H9 (cell line): ENCODE results near the gene MYOM3. TPM values are rescaled to one million over a fixed set of nuclear protein-coding genes. Genes with fewer than 3 reads are reported as not detected.

Experiments
- DNase-seq: peaks from one replicate; pipeline ENCODE4 v3.0.0-alpha.2; 2017
- H2AFZ ChIP-seq: one replicate; pipeline ENCODE4 v1.6.1; 2013; ENCODE audit warnings: mild to moderate bottlenecking, low read length, control low read depth, moderate library complexity
- H2AK5ac ChIP-seq: 2 replicates; pipeline ENCODE4 v1.6.1; 2013; ENCODE audit warnings: low read length, control low read depth, mixed read lengths; ENCODE audit not compliant: insufficient read length
- H2BK120ac ChIP-seq: one replicate; pipeline ENCODE4 v1.6.1; 2013; ENCODE audit warnings: low read depth, mild to moderate bottlenecking, low read length, control low read depth, inconsistent platforms; ENCODE audit not compliant: poor library complexity, severe bottlenecking
- H2BK12ac ChIP-seq: 2 replicates; pipeline ENCODE4 v1.6.1; 2013; ENCODE audit warnings: low read length, control low read depth, mixed read lengths, low read depth; ENCODE audit not compliant: insufficient read length
- H2BK15ac ChIP-seq: 2 replicates; pipeline ENCODE4 v1.6.1; 2013; ENCODE audit warnings: low read depth, low read length, control low read depth
- H2BK20ac ChIP-seq: one replicate; pipeline ENCODE4 v1.6.1; 2013; ENCODE audit warnings: low read depth, mild to moderate bottlenecking, low read length, control low read depth, inconsistent platforms; ENCODE audit not compliant: poor library complexity, severe bottlenecking
- H2BK5ac ChIP-seq: 2 replicates; pipeline ENCODE4 v1.6.1; 2013; ENCODE audit warnings: low read length, control low read depth, mixed read lengths; ENCODE audit not compliant: insufficient read length
- H3K14ac ChIP-seq: 2 replicates; pipeline ENCODE4 v1.6.1; 2013; ENCODE audit warnings: low read length, control low read depth; ENCODE audit not compliant: insufficient read depth
- H3K18ac ChIP-seq: 2 replicates; pipeline ENCODE4 v1.6.1; 2013; ENCODE audit warnings: low read depth, mild to moderate bottlenecking, mixed read lengths, low read length, control low read depth; ENCODE audit not compliant: insufficient read length
- H3K23ac ChIP-seq: 2 replicates; pipeline ENCODE4 v1.6.1; 2013; ENCODE audit warnings: low read length, control low read depth, mixed read lengths, low read depth; ENCODE audit not compliant: insufficient read length
- H3K23me2 ChIP-seq: 2 replicates; pipeline ENCODE4 v1.6.1; 2013; ENCODE audit warnings: low read depth, mild to moderate bottlenecking, mixed read lengths, low read length, control low read depth; ENCODE audit not compliant: insufficient read length, poor library complexity, severe bottlenecking
- H3K27ac ChIP-seq: 2 replicates; pipeline ENCODE4 v1.5.1; 2013; ENCODE audit warnings: low read length, control low read depth, mixed read lengths, low read depth; ENCODE audit not compliant: insufficient read length
- H3K27me3 ChIP-seq: 2 replicates; pipeline ENCODE4 v1.6.1; 2013; ENCODE audit warnings: low read length, control low read depth, inconsistent platforms; ENCODE audit not compliant: insufficient read depth
- H3K4ac ChIP-seq: 2 replicates; pipeline ENCODE4 v1.6.1; 2013; ENCODE audit warnings: low read depth, mild to moderate bottlenecking, control low read depth, inconsistent platforms, low read length, moderate library complexity
- H3K4me1 ChIP-seq: 2 replicates; pipeline ENCODE4 v1.6.1; 2013; ENCODE audit warnings: low read length, control low read depth, inconsistent platforms; ENCODE audit not compliant: insufficient read depth
- H3K4me2 ChIP-seq: 2 replicates; pipeline ENCODE4 v1.6.1; 2013; ENCODE audit warnings: low read length, control low read depth, mixed read lengths; ENCODE audit not compliant: insufficient read length, insufficient read depth
- H3K56ac ChIP-seq: 2 replicates; pipeline ENCODE4 v1.6.1; 2013; ENCODE audit warnings: low read depth, mild to moderate bottlenecking, mixed read lengths, low read length, control low read depth; ENCODE audit not compliant: insufficient read length
- H3K79me1 ChIP-seq: 2 replicates; pipeline ENCODE4 v1.6.1; 2013; ENCODE audit warnings: low read depth, mild to moderate bottlenecking, moderate library complexity, low read length, control low read depth, inconsistent platforms; ENCODE audit not compliant: insufficient read depth, poor library complexity, severe bottlenecking
- H3K79me2 ChIP-seq: 2 replicates; pipeline ENCODE4 v1.6.1; 2013; ENCODE audit warnings: low read length, control low read depth, inconsistent platforms; ENCODE audit not compliant: insufficient read depth
- H3K9ac ChIP-seq: 2 replicates; pipeline ENCODE4 v1.6.1; 2013; ENCODE audit warnings: low read length, control low read depth, mixed read lengths; ENCODE audit not compliant: insufficient read length; ENCODE audit errors: extremely low read depth
- H3K9me3 ChIP-seq: one replicate; pipeline ENCODE4 v1.6.1; 2013; ENCODE audit warnings: low read depth, low read length, inconsistent platforms; ENCODE audit not compliant: control insufficient read depth
- H3T11ph ChIP-seq: one replicate; pipeline ENCODE4 v1.6.1; 2013; ENCODE audit warnings: mild to moderate bottlenecking, low read length, control low read depth, inconsistent platforms
- H4K20me1 ChIP-seq: one replicate; pipeline ENCODE4 v1.6.1; 2013; ENCODE audit not compliant: control insufficient read depth, insufficient read length, insufficient read depth
- H4K5ac ChIP-seq: 2 replicates; pipeline ENCODE4 v1.6.1; 2013; ENCODE audit warnings: low read depth, mild to moderate bottlenecking, mixed read lengths, low read length, control low read depth; ENCODE audit not compliant: insufficient read length
- H4K8ac ChIP-seq: replicated peaks from 2 replicates; pipeline ENCODE4 v1.6.1; 2013; ENCODE audit warnings: low read length, control low read depth, mixed read lengths, low read depth; ENCODE audit not compliant: insufficient read length
- H4K91ac ChIP-seq: 2 replicates; pipeline ENCODE4 v1.6.1; 2013; ENCODE audit warnings: low read depth, mild to moderate bottlenecking, moderate library complexity, mixed read lengths, low read length, control low read depth; ENCODE audit not compliant: insufficient read length
- H3K27ac Mint-ChIP-seq, 3 experiments: 2 replicates in 2 of 3; 3 replicates in 1 of 3; pipeline ENCODE4 v1.8.0; 2020 to 2021; ENCODE audit warnings: mixed read lengths in 3 of 3, mild to moderate bottlenecking in 1 of 3, moderate library complexity in 1 of 3
- H3K27me3 Mint-ChIP-seq: 2 replicates; pipeline ENCODE4 v1.8.0; 2021; ENCODE audit warnings: low read depth, mild to moderate bottlenecking, moderate library complexity, mixed read lengths
- H3K36me3 Mint-ChIP-seq, 3 experiments: 2 replicates in 2 of 3; 3 replicates in 1 of 3; pipeline ENCODE4 v1.8.0; 2020 to 2021; ENCODE audit warnings: low read depth in 3 of 3, mixed read lengths in 3 of 3; ENCODE audit not compliant: insufficient read depth in 1 of 3
- H3K4me1 Mint-ChIP-seq, 2 experiments: 2 replicates each; pipeline ENCODE4 v1.8.0; 2020; ENCODE audit warnings: mixed read lengths in 2 of 2
- H3K4me3 Mint-ChIP-seq, 2 experiments: 2 replicates in 1 of 2; 3 replicates in 1 of 2; pipeline ENCODE4 v1.8.0; 2020 to 2021; ENCODE audit warnings: mild to moderate bottlenecking in 2 of 2, mixed read lengths in 2 of 2, moderate library complexity in 1 of 2
- H3K9me3 Mint-ChIP-seq, 2 experiments: 2 replicates in 1 of 2; 3 replicates in 1 of 2; pipeline ENCODE4 v1.8.0; 2020; ENCODE audit warnings: mild to moderate bottlenecking in 2 of 2, mixed read lengths in 2 of 2, moderate library complexity in 1 of 2
- CTCF ChIP-seq: fragments of 200-600 bp; sonication (generic); conservative IDR thresholded peaks from 3 replicates; pipeline ENCODE4 v1.8.0; 2021; ENCODE audit warnings: antibody characterized with exemption, mild to moderate bottlenecking
- WGBS: extraction: QIAGEN DNeasy Blood & Tissue Kit; methylation state at CpG from one replicate; pipeline ENCODE4 v1.1.7; 2013; ENCODE audit warnings: missing lambda C conversion rate, low lambda C conversion rate, mixed read lengths; ENCODE audit not compliant: insufficient read length; ENCODE audit errors: extremely low coverage; 5-methylcytosine and 5-hydroxymethylcytosine counted together
- total RNA-seq: library from RNA; stranded (reverse); gene quantifications from 2 replicates; pipeline ENCODE4 v1.2.1, GENCODE V29; 2021

The MYOM3 gene
- total RNA-seq, 1 experiment from 2014 or later: 0.11 TPM

- Histone ChIP-seq H3K4ac (no peak overlapping the region), H3K9me3 (no peaks in the 10 kb centered on the region), H4K91ac (no peak overlapping the region), H3K27ac (no peak overlapping the region), H3K56ac (no peak overlapping the region), H2BK20ac (no peak overlapping the region), H3K23ac (no peak overlapping the region), H3K27me3 (no peaks in the 10 kb centered on the region), H3K14ac (no peak overlapping the region), H3K18ac (no peak overlapping the region), H4K8ac (no peak overlapping the region), H2BK120ac (no peak overlapping the region), H3K79me1 (no peaks in the 10 kb centered on the region), H2AFZ (no peak overlapping the region), H3K4me1 (no peaks in the 10 kb centered on the region), H3K23me2 (no peaks in the 10 kb centered on the region), H2BK5ac (no peak overlapping the region), H3K4me2 (no peak overlapping the region), H3K9ac (no peak overlapping the region), H2BK15ac (no peak overlapping the region), H4K5ac (no peak overlapping the region), H4K20me1 (no peaks in the 10 kb centered on the region), H3T11ph (no peak overlapping the region), H2AK5ac (no peak overlapping the region), H2BK12ac (no peak overlapping the region), H3K79me2 (no peaks in the 10 kb centered on the region)
- H3K27ac Mint-ChIP-seq: no peak overlapping the region
- no peak for TF ChIP-seq CTCF
- H3K4me1 Mint-ChIP-seq: peaks cover 14 to 30% of the 10 kb centered on the region in 2 experiments
- no peaks in the 10 kb centered on the region for H3K36me3 Mint-ChIP-seq
- H3K4me3 Mint-ChIP-seq: no peak overlapping the region
- no CpG with 5 or more reads among the region's 11 CpGs for WGBS
- no peaks in the 10 kb centered on the region; the same call in 1 of the 2 replicates for H3K27me3 Mint-ChIP-seq
- no peak for DNase-seq
- no peaks in the 10 kb centered on the region for H3K9me3 Mint-ChIP-seq
Observed at GRCh38 chr1:24097663-24098062, 14.3 kb downstream of the MYOM3 start.
